H1 (cell line): Measurements from ENCODE around the gene GPD1L.
A peak's percentile ranks its signal among the peaks of the same experiment; 100 is the strongest.

ENCODE experiments used
- POLR2A ChIP-seq, 2 experiments: IDR thresholded peaks; 1 replicate in 1 of 2; 2 replicates in 1 of 2; pipeline ENCODE4 v1.6.1; 2011; ENCODE audit warnings: low read depth in 2 of 2, low read length in 2 of 2, mild to moderate bottlenecking in 2 of 2; ENCODE audit errors: control extremely low read depth in 1 of 2
- POLR2AphosphoS5 ChIP-seq: IDR thresholded peaks from 2 replicates; pipeline ENCODE4 v1.6.1; 2011; ENCODE audit warnings: low read depth, low read length
- SIN3A ChIP-seq, 2 experiments: IDR thresholded peaks in 1 of 2; conservative IDR thresholded peaks in 1 of 2; 2 replicates each; pipeline ENCODE4 v1.6.1; 2011 to 2012; ENCODE audit warnings: low read length in 2 of 2, improper control_type of control experiment in 1 of 2, low read depth in 1 of 2, mild to moderate bottlenecking in 1 of 2
- TF ChIP-seq, protein P1 (sequence below), 3 experiments: IDR thresholded peaks; 1 replicate in 2 of 3; 2 replicates in 1 of 3; pipeline versions ENCODE4 v1.5.1 to v1.6.1; 2011; ENCODE audit warnings: low read length in 3 of 3, mild to moderate bottlenecking in 3 of 3, inconsistent platforms in 2 of 3, low read depth in 1 of 3, moderate library complexity in 1 of 3; ENCODE audit not compliant: insufficient read depth in 1 of 3; ENCODE audit errors: control extremely low read depth in 1 of 3

DNA sequence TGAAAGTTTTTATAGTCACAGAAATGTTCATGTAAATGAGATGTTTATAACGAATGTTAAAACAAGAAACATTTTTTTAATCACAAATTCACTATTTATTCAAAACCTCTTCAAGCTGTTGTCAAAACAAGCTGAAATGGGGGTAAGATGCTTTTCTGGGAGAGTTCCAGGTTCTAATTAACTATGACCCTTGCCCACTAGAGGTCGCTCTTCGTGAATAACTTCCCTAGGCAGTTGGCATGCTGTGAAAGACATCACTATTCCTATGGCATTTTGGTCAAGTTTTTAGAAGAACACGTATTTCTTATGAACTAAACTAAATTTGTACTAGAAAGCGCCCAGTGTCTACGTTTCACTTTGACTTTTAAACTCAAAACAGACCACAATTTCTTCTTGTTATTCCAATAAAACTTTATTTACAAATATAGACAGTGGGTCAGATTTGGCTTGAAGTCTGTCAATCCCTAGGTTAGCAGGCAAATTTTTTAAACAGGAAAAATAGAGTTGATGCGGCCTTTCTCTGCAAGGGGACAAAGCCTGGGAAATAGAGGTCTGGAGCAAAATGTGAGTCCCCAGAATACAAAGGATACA lies 69.3 kb downstream of the GPD1L start:
- TF ChIP-seq, protein P1, sequence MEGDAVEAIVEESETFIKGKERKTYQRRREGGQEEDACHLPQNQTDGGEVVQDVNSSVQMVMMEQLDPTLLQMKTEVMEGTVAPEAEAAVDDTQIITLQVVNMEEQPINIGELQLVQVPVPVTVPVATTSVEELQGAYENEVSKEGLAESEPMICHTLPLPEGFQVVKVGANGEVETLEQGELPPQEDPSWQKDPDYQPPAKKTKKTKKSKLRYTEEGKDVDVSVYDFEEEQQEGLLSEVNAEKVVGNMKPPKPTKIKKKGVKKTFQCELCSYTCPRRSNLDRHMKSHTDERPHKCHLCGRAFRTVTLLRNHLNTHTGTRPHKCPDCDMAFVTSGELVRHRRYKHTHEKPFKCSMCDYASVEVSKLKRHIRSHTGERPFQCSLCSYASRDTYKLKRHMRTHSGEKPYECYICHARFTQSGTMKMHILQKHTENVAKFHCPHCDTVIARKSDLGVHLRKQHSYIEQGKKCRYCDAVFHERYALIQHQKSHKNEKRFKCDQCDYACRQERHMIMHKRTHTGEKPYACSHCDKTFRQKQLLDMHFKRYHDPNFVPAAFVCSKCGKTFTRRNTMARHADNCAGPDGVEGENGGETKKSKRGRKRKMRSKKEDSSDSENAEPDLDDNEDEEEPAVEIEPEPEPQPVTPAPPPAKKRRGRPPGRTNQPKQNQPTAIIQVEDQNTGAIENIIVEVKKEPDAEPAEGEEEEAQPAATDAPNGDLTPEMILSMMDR (IDR thresholded peaks at IDR 0.05; ENCODE audit: control extremely low read depth in 1 of 3, insufficient read depth in 1 of 3, low read depth in 1 of 3, low read length in 3 of 3): peak in 2 of 3 experiments; percentile 64 to 76; a peak in 2 of 4 replicates
- no peak for TF ChIP-seq POLR2A (IDR thresholded peaks at IDR 0.05; ENCODE audit: control extremely low read depth in 1 of 2, low read depth in 2 of 2, low read length in 2 of 2)
- no peak for TF ChIP-seq POLR2AphosphoS5
- TF ChIP-seq SIN3A (conservative IDR thresholded peaks at IDR 0.05 in 1 of 2, IDR thresholded peaks at IDR 0.05 in 1 of 2; ENCODE audit: low read depth in 1 of 2, low read length in 2 of 2): no peak
